ENCODE measurements around the gene CHD1L.
A peak's percentile ranks its signal among the peaks of the same experiment; 100 is the strongest.
"Not testable (repeated sequence)": the region's sequence is repeated elsewhere in the genome, so short reads cannot be mapped to it uniquely, and the experiment has no call there.

Gene CHD1L

GRCh38 chr1:147242449-147243227 lies at the start of gene CHD1L:
Gene CHD1L, plus strand, starts transcription at chr1:147242684. Its CDS starts 20 bp downstream, at chr1:147242704.
- DNase-seq (ENCODE audit: low read depth) = peak; percentile 76

- DNase-seq (ENCODE audit: low read depth) = not testable (repeated sequence)
Observed at GRCh38 chr1:147197324-147197723, 45.2 kb upstream of the CHD1L start.

GRCh38 chr1:147201276-147201675 lies 41.2 kb upstream of the CHD1L start:
- DNase-seq (ENCODE audit: low read depth) = no peak

DNA sequence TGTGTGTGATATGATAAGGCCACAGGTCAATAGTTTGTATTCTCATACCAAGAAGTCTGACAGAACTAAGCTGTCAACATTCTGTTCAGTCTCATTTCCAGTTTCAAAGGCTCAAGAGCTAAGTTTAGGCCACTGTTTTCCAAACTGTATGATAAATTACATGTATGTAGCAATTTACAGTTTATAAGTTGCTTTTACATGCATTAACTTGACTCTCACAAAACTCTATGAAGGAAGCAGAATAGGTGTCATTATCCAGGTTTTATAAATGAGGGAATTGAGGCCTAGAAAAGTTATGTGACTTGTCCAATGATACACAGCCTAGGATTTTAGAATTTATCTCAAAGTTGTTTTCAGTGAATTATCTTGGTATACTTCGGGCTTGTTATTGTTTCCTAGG lies 40.7 kb upstream of the CHD1L start:
- DNase-seq (ENCODE audit: low read depth) = no peak

DNA sequence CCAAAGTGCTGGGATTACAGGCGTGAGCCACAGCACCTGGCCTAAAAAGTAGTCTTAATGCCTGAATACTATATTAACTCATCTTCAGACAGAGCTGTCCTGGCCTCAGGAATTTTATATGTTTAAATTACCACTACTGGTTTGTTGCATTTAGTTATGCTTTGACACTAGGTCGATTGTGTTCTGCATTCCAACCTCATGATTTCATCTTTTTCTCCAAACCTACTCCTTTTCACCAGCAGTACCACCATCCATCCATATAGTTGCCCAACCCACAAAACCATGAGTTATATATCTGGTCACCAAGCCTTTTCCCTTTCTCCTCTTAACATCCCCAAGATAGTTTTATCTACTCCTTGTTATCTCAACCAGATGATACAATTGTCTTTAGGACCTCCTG lies 39.9 kb upstream of the CHD1L start:
- no peak for DNase-seq (ENCODE audit: low read depth)

GRCh38 chr1:147204080-147204479 lies 38.4 kb upstream of the CHD1L start:
- no peak for DNase-seq (ENCODE audit: low read depth)

GRCh38 chr1:147207192-147207591 lies 35.3 kb upstream of the CHD1L start:
- DNase-seq (ENCODE audit: low read depth) = no peak

DNA sequence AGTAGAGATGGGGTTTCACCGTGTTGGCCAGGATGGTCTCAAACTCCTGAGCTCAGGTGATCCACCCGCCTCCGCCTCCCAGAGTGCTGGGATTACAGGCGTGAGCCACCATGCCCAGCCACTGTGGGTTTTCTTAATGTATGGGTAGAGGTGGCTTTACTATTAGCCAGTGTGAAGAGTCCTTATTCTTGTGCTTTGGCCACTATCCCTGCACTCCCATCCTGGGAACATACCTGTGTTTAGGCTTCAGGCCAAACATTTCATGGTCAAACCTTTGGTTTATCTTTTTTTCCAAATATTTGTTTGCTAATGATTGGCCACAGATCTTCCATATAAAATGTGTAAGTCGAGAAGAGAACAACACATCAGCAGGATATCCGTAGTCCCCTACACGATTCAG lies 33.9 kb upstream of the CHD1L start:
- no peak for DNase-seq (ENCODE audit: low read depth)

DNA sequence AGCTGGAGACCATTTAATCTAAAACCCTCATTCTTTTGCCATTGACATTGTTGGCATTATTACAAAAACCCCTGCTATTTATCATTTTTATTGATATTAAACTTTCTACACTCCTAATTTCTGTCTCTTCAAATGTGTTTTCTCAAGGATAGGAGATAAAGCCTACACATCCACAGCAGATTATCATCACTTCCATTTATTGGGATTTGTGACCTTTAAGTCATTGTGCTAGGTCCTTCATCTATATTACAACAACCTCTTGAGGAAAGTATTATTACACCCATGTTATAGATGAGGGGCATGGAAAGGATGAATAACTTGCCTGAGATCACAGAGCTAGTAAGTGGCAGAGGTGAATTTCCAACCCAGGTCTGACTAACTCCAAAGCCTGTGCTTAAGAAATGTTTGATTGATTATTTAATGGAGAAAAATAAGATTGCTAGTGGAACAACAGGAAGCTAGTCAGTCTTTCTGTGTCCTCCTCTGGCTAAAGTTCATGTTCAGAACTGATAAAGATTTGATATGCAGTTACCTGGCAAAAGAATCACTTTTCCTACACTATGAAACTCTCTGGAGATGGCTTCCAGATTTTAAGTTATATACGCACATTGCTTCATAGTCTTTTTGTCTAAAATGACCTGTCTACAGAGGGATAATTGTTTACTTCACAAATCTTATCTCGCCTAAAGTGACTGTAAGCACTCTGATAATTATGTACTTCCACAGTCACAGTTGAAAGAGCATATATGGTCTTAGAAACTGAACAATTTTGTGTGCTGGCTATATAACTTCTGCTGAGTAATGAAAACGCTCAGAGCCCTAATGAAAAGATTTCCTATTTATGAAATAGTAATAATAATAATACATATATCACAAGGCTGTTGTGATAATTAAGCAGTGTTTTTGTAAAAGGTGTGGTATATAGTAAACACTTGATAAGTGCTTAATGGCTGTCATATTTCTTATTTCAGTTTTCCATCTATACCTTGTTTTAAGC lies 32.4 kb upstream of the CHD1L start:
- DNase-seq (ENCODE audit: low read depth) = no peak

DNA sequence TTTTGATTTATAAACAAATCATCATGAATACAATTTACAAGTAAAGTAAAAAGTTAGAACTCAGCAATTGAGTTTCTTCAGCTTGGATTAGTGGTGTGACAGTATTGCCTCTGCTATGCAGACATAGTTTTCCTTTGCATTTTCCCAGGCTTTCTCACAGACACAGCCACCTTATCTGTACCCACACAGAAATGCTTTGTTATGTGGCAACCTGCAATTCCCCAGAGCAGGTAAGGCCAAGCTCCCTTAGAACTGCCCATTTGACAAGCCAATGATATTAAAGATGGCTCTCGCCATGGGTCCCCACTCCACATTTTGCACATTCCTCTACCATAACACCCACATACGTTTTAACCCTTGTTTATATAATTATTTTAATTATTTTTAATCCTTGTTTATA lies 31.5 kb upstream of the CHD1L start:
- no peak for DNase-seq (ENCODE audit: low read depth)

DNA sequence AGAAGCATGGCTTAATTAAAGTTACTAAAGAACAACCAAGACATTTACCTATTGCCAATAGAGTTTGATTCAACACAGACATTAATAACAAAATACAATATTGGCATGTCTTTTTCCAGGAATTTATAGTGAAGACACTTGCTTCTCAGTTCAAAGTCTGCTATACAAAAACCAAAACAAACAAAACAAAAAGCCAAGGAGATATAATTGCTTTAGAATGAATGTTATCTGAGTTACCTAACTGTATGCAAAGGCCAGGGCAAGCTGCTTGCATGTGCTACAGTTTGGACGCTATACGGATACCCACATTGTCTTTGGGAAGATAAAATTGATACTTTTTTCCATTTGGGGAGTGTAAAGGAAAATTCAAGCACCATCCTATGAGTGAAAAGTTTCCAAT lies 30.9 kb upstream of the CHD1L start:
- DNase-seq (ENCODE audit: low read depth) = no peak

- DNase-seq (ENCODE audit: low read depth) = no peak
Observed at GRCh38 chr1:147213271-147213670, 29.2 kb upstream of the CHD1L start.

GRCh38 chr1:147214325-147214724 lies 28.2 kb upstream of the CHD1L start:
- no peak for DNase-seq (ENCODE audit: low read depth)

GRCh38 chr1:147214842-147215539 lies 27.5 kb upstream of the CHD1L start:
- DNase-seq (ENCODE audit: low read depth) = no peak

- DNase-seq (ENCODE audit: low read depth) = no peak
Observed at GRCh38 chr1:147215540-147215916, 27.0 kb upstream of the CHD1L start.

DNA sequence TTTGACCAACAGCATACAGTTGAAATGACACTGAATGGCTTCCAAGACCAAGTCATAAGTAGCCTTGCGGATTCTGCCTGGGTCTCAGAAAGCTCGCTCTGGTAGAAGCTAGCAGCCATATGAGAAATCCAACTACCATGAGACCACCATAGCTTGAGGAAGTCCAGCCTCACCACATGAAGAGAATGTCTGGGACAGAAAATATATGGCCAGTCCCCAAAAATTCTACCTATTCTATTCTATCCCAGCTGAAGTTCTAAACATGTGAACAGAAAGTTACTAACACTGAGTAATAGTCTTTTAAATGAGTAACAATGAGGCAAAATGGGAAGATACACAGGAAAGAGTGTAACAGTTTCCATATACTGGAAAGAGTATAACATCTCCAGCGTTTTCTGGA lies 26.4 kb upstream of the CHD1L start:
- no peak for DNase-seq (ENCODE audit: low read depth)

GRCh38 chr1:147217141-147217540 lies 25.3 kb upstream of the CHD1L start:
- DNase-seq (ENCODE audit: low read depth) = no peak

DNA sequence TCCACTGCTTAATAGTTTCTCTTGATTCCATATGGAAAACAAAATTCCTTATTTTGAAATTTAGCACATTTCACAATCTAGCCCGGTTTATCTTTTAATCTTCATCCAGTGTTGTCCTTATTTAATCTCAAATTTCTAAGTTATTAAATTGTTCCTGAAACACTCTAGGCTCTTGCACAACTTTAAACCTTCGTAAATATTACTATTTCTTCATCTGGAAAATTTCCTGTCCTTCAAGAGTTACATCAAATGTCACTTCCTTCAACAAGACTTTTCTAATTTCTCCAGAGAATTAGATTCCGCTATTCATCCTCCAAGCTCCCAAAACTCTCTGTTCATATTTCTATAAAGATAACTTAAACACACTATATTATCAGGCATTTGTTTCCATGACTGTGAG lies 23.9 kb upstream of the CHD1L start:
- no peak for DNase-seq (ENCODE audit: low read depth)

GRCh38 chr1:147223740-147224615 lies 18.5 kb upstream of the CHD1L start:
- DNase-seq (ENCODE audit: low read depth) = no peak

DNA sequence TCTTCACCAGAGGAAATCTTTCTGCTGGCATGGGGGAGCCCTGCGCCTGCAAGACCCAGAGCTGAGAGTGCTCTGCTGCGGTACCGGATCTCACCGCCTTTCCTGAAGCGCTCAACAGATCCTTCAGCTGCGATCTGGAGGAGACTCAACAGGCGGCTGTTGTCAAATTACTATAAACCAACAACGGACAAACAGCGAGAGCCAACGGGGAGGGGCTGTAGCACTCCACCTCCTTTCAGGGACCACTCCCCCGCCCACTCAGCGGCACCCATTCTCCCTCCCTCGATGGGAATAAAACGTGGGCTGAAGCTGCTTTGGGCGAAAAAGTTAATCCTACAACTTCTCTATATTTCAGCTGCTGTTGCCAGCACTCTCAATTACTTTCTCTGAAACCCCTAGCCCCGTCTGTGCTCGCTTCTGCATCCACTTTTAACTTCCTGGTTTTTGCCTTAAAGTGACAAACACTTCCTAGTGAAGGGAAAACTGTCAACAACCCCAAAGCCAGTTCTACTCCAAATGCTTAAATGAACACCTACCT lies 17.2 kb upstream of the CHD1L start, which contains the start of gene FMO5:
TSS of gene FMO5 (minus strand) at position 147 of the 538 bp plus-strand sequence. CDS start 310 bp downstream, outside the sequence.
- DNase-seq (ENCODE audit: low read depth) = no peak

DNA sequence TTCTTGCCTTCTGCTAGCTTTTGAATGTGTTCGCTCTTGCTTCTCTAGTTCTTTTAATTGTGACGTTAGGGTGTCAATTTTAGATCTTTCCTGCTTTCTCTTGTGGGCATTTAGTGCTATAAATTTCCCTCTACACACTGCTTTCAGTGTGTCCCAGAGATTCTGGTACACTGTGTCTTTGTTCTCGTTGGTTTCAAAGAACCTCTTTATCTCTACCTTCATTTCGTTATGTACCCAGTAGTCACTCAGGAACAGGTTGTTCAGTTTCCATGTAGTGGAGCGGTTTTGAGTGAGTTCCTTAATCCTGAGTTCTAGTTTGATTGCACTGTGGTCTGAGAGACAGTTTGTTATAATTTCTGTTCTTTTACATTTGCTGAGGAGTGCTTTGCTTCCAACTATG lies 11.5 kb upstream of the CHD1L start:
- not testable (repeated sequence) for DNase-seq (ENCODE audit: low read depth)

Measured in HS-27A (cell line).